Vagina (tissue), 2 donors: ENCODE results near the gene CREB3L2. TPM values are rescaled to one million over a fixed set of nuclear protein-coding genes. Genes with fewer than 3 reads are reported as not detected.
"Not testable (repeated sequence)": the region's sequence is repeated elsewhere in the genome, so short reads cannot be mapped to it uniquely, and the experiment has no call there.

Experiments
- DNase-seq, 2 donors: peaks; one replicate each; pipeline ENCODE4 v3.0.0-alpha.2; 2017; ENCODE audit errors: extremely low spot score in 2 of 2
- H3K27ac ChIP-seq: fragments of 200-600 bp; sonication (generic); one replicate; pipeline ENCODE4 v1.5.1; 2019
- H3K27me3 ChIP-seq: fragments of 200-600 bp; sonication (generic); one replicate; pipeline ENCODE4 v1.5.1; 2019
- H3K36me3 ChIP-seq, 2 donors: fragments of 200-600 bp; sonication (generic); one replicate each; pipeline ENCODE4 v1.5.1; 2017 to 2019
- H3K4me1 ChIP-seq: fragments of 200-600 bp; sonication (generic); one replicate; pipeline ENCODE4 v1.5.1; 2019
- H3K4me3 ChIP-seq, 2 donors: fragments of 200-600 bp; sonication (generic); 1 replicate in 1 of 2; 2 replicates in 1 of 2; pipeline ENCODE4 v1.5.1; 2016 to 2019
- H3K9me3 ChIP-seq: fragments of 200-600 bp; sonication (generic); one replicate; pipeline ENCODE4 v1.5.1; 2019
- CTCF ChIP-seq, 3 experiments: fragments of 450-650 bp in 2 of 3; fragments of 200-600 bp in 1 of 3; sonication (generic) in 1 of 3; IDR thresholded peaks; one replicate each; pipeline ENCODE4 v1.5.1; 2017 to 2019; ENCODE audit warnings: antibody characterized with exemption in 3 of 3, mild to moderate bottlenecking in 2 of 3, moderate library complexity in 2 of 3
- POLR2A ChIP-seq, 2 donors: fragments of 450-650 bp; IDR thresholded peaks; one replicate each; pipeline ENCODE4 v1.6.1; 2017; ENCODE audit warnings: antibody characterized with exemption in 2 of 2, mild to moderate bottlenecking in 2 of 2, moderate library complexity in 2 of 2
- POLR2AphosphoS5 ChIP-seq, 2 donors: sonication (generic); formaldehyde crosslinking; IDR thresholded peaks; one replicate each; pipeline ENCODE4 v1.9.0; 2017; ENCODE audit warnings: antibody characterized with exemption in 2 of 2, mild to moderate bottlenecking in 2 of 2, low read depth in 1 of 2; ENCODE audit not compliant: insufficient read depth in 1 of 2
- intact Hi-C: fragments of 100-400 bp; cut with DNase I; formaldehyde crosslinking; loops from one replicate; pipeline ENCODE4 v1.15.1; 2023
- total RNA-seq: library from RNA; depleted of rRNA; stranded (reverse); fragments of >200 nt; gene quantifications from one replicate; pipeline ENCODE4 v1.2.3, GENCODE V29; 2016

CREB3L2 gene
- total RNA-seq, 1 donor from 2014 or later, result 28.7 TPM

- Histone ChIP-seq H3K36me3 (no peaks in the 10 kb centered on the region), H3K4me3 (peak overlapping the region in 1 of 2 donors; percentile 3), H3K27me3 (no peaks in the 10 kb centered on the region), H3K4me1 (peaks cover 59% of the 10 kb centered on the region), H3K9me3 (no peaks in the 10 kb centered on the region), H3K27ac (peak overlapping the region; percentile 71)
- TF ChIP-seq POLR2A (IDR thresholded peaks at IDR 0.05), result no peak
- TF ChIP-seq POLR2AphosphoS5 (IDR thresholded peaks at IDR 0.05; ENCODE audit: insufficient read depth in 1 of 2, low read depth in 1 of 2), result peak in 1 of 2 donors; percentile 61
- no peak for TF ChIP-seq CTCF (IDR thresholded peaks at IDR 0.05)
- DNase-seq, result no peak
- intact Hi-C loops, result loop anchor here (10.0 kb wide), 1 partner anchor 51 kb away; no protein-coding TSS in a partner anchor
These were observed 68.4 kb downstream of the CREB3L2 start for GRCh38 chr7:137933270-137934017.

GRCh38 chr7:137932881-137933269, 69.0 kb downstream of the CREB3L2 start:
- no peak for DNase-seq
- peaks cover 59% of the 10 kb centered on the region for H3K4me1 ChIP-seq
- TF ChIP-seq POLR2A (IDR thresholded peaks at IDR 0.05) (no peak), POLR2AphosphoS5 (IDR thresholded peaks at IDR 0.05; ENCODE audit: insufficient read depth in 1 of 2, low read depth in 1 of 2) (peak in 1 of 2 donors; percentile 72)

GRCh38 chr7:137931823-137932222, 70.1 kb downstream of the CREB3L2 start:
- TF ChIP-seq POLR2AphosphoS5 (IDR thresholded peaks at IDR 0.05; ENCODE audit: insufficient read depth in 1 of 2, low read depth in 1 of 2), result no peak
- Histone ChIP-seq H3K4me1 (peaks cover 52% of the 10 kb centered on the region), H3K36me3 (peaks cover 0 to under 1% of the 10 kb centered on the region in 2 donors), H3K9me3 (no peaks in the 10 kb centered on the region), H3K27me3 (no peaks in the 10 kb centered on the region), H3K4me3 (no peak overlapping the region), H3K27ac (no peak overlapping the region)
- no peak for DNase-seq
- intact Hi-C loops, result loop anchor here (10.0 kb wide), 1 partner anchor 53 kb away; no protein-coding TSS in a partner anchor

More at GRCh38 chr7:137932881-137933269, 69.0 kb downstream of the CREB3L2 start:
- Histone ChIP-seq H3K9me3 (no peaks in the 10 kb centered on the region), H3K27ac (peak overlapping the region; percentile 71), H3K4me3 (peak overlapping the region in 1 of 2 donors; percentile 3), H3K27me3 (no peaks in the 10 kb centered on the region), H3K36me3 (no peaks in the 10 kb centered on the region)
- intact Hi-C loops, result loop anchor here (10.0 kb wide), 1 partner anchor 52 kb away; no protein-coding TSS in a partner anchor

GRCh38 chr7:137930581-137930980, 71.3 kb downstream of the CREB3L2 start:
- Histone ChIP-seq H3K27me3 (no peaks in the 10 kb centered on the region), H3K27ac (no peak overlapping the region)
- intact Hi-C loops, result loop anchor here (10.0 kb wide), 1 partner anchor 54 kb away; no protein-coding TSS in a partner anchor

GRCh38 chr7:137928626-137929025, 73.3 kb downstream of the CREB3L2 start:
- H3K4me1 ChIP-seq, result peaks cover 33% of the 10 kb centered on the region
- H3K27me3 ChIP-seq, result no peaks in the 10 kb centered on the region
- no peak overlapping the region for H3K27ac ChIP-seq
- intact Hi-C loops, result no loop called here
- H3K36me3 ChIP-seq, result peaks cover 0 to 10% of the 10 kb centered on the region in 2 donors
- no peaks in the 10 kb centered on the region for H3K9me3 ChIP-seq
- TF ChIP-seq POLR2A (IDR thresholded peaks at IDR 0.05) (no peak), CTCF (IDR thresholded peaks at IDR 0.05) (no peak), POLR2AphosphoS5 (IDR thresholded peaks at IDR 0.05; ENCODE audit: insufficient read depth in 1 of 2, low read depth in 1 of 2) (no peak)
- no peak overlapping the region for H3K4me3 ChIP-seq
- DNase-seq, result no peak

More at GRCh38 chr7:137930581-137930980, 71.3 kb downstream of the CREB3L2 start:
- Histone ChIP-seq H3K36me3 (peaks cover 0 to 4% of the 10 kb centered on the region in 2 donors), H3K4me3 (no peak overlapping the region), H3K9me3 (no peaks in the 10 kb centered on the region), H3K4me1 (peaks cover 39% of the 10 kb centered on the region)
- TF ChIP-seq POLR2A (IDR thresholded peaks at IDR 0.05) (no peak), POLR2AphosphoS5 (IDR thresholded peaks at IDR 0.05; ENCODE audit: insufficient read depth in 1 of 2, low read depth in 1 of 2) (no peak), CTCF (IDR thresholded peaks at IDR 0.05) (no peak)
- no peak for DNase-seq

- no peak for TF ChIP-seq POLR2A (IDR thresholded peaks at IDR 0.05)
- TF ChIP-seq POLR2AphosphoS5 (IDR thresholded peaks at IDR 0.05; ENCODE audit: insufficient read depth in 1 of 2, low read depth in 1 of 2), result no peak
- TF ChIP-seq CTCF (IDR thresholded peaks at IDR 0.05), result no peak
- H3K4me1 ChIP-seq, result peaks cover 21% of the 10 kb centered on the region
- H3K9me3 ChIP-seq, result no peaks in the 10 kb centered on the region
- DNase-seq, result no peak
- H3K27me3 ChIP-seq, result no peaks in the 10 kb centered on the region
- H3K27ac ChIP-seq, result no peak overlapping the region
- no peak overlapping the region for H3K4me3 ChIP-seq
- intact Hi-C loops, result no loop called here
- H3K36me3 ChIP-seq, result peaks cover 0 to 10% of the 10 kb centered on the region in 2 donors
These were observed 74.5 kb downstream of the CREB3L2 start for GRCh38 chr7:137927386-137927785.

GRCh38 chr7:137926206-137926605, 75.7 kb downstream of the CREB3L2 start:
- H3K36me3 ChIP-seq, intact Hi-C loops: not testable (repeated sequence)
- peaks cover 24% of the 10 kb centered on the region for H3K4me1 ChIP-seq

More at GRCh38 chr7:137926206-137926605, 75.7 kb downstream of the CREB3L2 start:
- H3K4me3 ChIP-seq, DNase-seq, H3K9me3 ChIP-seq, H3K27ac ChIP-seq, H3K27me3 ChIP-seq: not testable (repeated sequence)
